ENCODE results near the gene ARHGEF16.

ARHGEF16 gene

GRCh38 chr1:3508757-3509415, 54.4 kb downstream of the ARHGEF16 start:
- no peak for DNase-seq (ENCODE audit: low read depth)
- no peak for TF ChIP-seq CTCF (conservative IDR thresholded peaks at IDR 0.05; ENCODE audit: low read depth, low read length)
- H3K4me3 ChIP-seq (ENCODE audit: low read depth, low read length), result no peak overlapping the region

GRCh38 chr1:3509721-3510120, 55.3 kb downstream of the ARHGEF16 start:
- DNase-seq (ENCODE audit: low read depth), result no peak
- no peak for TF ChIP-seq CTCF (conservative IDR thresholded peaks at IDR 0.05; ENCODE audit: low read depth, low read length)
- no peak overlapping the region for H3K4me3 ChIP-seq (ENCODE audit: low read depth, low read length)

GRCh38 chr1:3510136-3510955, 55.9 kb downstream of the ARHGEF16 start:
- DNase-seq (ENCODE audit: low read depth), result no peak
- H3K4me3 ChIP-seq (ENCODE audit: low read depth, low read length), result no peak overlapping the region
- no peak for TF ChIP-seq CTCF (conservative IDR thresholded peaks at IDR 0.05; ENCODE audit: low read depth, low read length)

- no peak for TF ChIP-seq CTCF (conservative IDR thresholded peaks at IDR 0.05; ENCODE audit: low read depth, low read length)
- no peak for DNase-seq (ENCODE audit: low read depth)
- no peak overlapping the region for H3K4me3 ChIP-seq (ENCODE audit: low read depth, low read length)
Measured at GRCh38 chr1:3510956-3511250, 56.4 kb downstream of the ARHGEF16 start.

- TF ChIP-seq CTCF (conservative IDR thresholded peaks at IDR 0.05; ENCODE audit: low read depth, low read length), result no peak
Measured at GRCh38 chr1:3511306-3511705, 56.8 kb downstream of the ARHGEF16 start.

DNA sequence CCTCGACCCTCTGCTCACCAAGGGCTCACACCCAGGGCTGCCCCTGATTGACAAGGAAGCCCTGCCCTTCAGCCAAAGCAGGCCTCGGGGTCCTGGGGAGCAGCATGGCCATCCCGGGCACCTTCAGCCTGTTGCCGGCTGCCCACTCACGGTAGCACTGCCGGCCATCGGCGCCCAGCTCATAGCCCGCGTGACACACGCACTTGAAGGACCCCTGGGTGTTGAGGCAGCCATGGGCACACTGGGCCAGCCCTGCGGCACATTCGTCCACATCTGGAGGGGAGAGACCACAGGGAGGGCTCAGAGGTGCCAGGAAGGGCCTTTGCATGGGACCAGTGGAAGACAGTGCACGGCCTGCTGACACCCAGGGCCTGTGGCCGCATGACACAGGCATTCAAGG, 57.4 kb downstream of the ARHGEF16 start:
- DNase-seq (ENCODE audit: low read depth), result no peak
- no peak overlapping the region for H3K4me3 ChIP-seq (ENCODE audit: low read depth, low read length)
- TF ChIP-seq CTCF (conservative IDR thresholded peaks at IDR 0.05; ENCODE audit: low read depth, low read length), result no peak

More at GRCh38 chr1:3511306-3511705, 56.8 kb downstream of the ARHGEF16 start:
- DNase-seq (ENCODE audit: low read depth), result no peak
- H3K4me3 ChIP-seq (ENCODE audit: low read depth, low read length), result no peak overlapping the region

DNA sequence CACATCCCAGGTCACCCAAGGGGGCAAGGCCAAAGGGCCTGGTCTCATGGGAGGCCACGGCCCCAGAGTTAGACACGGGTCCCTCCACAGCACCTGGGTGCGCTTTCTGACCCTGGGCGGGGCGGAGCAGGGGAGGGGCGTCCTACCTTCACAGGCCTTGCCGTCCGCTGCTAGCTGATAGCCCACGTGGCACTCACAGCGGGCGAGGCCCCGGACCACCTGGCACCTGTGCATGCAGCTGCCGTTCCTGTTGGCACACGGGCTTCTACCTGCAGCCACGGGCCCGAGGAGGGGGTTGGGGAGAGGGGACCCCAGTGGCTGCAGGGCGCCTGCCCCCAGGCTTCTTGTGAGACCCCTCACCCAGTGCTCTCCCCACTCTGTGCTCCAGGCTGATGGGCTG, 59.9 kb downstream of the ARHGEF16 start:
- no peak for TF ChIP-seq CTCF (conservative IDR thresholded peaks at IDR 0.05; ENCODE audit: low read depth, low read length)
- H3K4me3 ChIP-seq (ENCODE audit: low read depth, low read length), result no peak overlapping the region
- no peak for DNase-seq (ENCODE audit: low read depth)

Measured in choroid plexus epithelial cell (primary cell).